SW 1271 (cell line): ENCODE measurements around the gene CERS1.

ENCODE experiments used
- DNase-seq, 2 experiments: peaks; one replicate each; lab custom pipeline; 2025; lab: John Stamatoyannopoulos, UW

Gene CERS1

GRCh38 chr19:18898607-18899408, 2.9 kb upstream of the CERS1 start:
- DNase-seq = no peak

- no peak for DNase-seq
Observed at GRCh38 chr19:18898081-18898606, 2.2 kb upstream of the CERS1 start.

GRCh38 chr19:18897094-18898029, 1.4 kb upstream of the CERS1 start:
- no peak for DNase-seq

GRCh38 chr19:18896421-18896841, 473 bp upstream of the CERS1 start:
- no peak for DNase-seq

DNA sequence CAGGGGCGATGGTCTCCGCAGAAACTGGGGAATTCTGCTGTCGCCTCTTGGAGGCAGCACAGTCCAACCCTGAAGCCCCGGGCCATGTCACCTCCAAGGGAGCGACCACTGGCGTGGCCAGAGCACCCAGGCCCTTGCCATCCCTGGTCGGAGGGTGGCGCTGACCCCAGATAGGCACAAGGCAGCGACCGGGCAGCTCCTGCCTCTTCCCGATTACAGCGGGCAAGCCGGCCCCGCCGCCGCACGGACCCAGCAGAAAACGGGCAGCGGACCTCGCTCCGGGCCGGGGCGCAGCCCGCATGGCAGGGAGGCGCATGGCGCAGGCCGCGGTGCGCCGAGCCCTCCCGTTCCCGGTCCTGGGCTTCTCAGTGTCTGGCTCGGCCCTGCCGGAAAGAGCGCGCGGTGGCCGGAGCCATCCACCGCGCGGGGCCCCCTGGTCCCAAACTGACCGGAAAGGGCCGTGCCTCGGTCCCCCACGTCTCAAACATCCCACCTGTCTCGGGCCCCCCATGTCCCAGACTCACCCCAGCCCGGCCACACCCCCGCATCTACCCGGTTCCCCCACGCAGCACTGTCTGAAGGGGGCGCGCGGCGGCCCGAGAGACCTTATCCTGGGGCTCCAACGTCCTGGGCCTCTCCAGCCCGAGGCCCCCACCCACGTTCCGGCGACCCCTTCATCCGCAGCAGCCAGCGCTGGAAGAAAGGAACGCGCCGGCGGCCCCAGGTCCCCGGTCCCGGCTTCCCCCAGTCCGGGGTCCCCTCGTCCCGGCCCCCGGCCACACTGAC, 727 bp downstream of the CERS1 start:
- peak; percentile 43 to 78 for DNase-seq

- DNase-seq = no peak
Observed at GRCh38 chr19:18894254-18895037, 1.5 kb downstream of the CERS1 start.

DNA sequence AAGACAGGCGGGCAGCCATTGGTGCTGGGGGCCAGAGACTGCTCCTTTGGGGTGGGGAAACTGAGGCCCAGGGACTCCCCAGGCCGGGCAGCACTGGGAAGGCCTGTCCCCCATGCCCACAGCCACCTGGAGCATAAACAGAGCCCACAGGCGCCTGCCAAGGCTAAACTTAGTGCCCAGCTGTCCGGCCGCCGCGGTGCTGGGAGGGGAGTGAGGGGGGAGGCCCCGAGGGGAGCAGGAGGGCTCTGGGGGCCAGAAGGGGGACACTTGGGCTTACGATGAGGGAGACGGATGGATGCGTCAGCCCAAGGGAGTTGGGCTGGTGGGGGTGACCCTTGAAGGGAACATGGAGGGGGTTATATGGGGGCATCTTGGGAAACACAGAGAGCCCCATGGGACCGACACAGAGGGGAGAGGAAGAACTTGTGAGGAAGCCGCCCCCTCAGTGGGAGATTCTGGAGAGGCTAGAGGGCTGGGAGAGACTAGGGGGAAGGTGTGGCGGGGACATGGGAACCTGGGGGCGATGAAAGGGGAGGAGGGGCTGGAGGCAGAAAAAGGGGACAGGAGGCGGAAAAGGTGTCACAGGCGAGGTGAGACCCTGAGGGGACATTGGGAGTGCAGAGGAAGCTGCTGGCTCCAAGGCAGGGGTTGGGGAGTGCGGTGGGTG, 2.2 kb downstream of the CERS1 start:
- DNase-seq = no peak

GRCh38 chr19:18889949-18890745, 5.8 kb downstream of the CERS1 start:
- no peak for DNase-seq

DNA sequence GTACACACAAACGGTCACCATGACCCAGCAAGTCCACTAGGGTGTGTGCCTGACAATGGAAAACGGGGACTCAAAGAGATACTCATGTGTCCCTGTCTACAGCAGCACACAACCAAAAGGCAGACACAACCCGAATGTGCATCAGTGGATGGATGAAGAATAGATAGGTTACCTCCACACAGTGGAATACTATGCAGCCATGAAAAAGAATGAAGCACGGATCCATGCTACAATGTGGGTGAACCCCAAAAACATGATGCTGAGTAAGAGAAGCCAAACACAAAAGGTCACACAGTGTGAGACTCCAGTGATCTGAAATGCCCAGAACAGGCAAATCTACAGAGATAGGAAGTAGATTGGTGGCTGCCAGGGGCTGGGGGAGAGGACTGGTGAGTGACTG, 9.0 kb downstream of the CERS1 start:
- no peak for DNase-seq

GRCh38 chr19:18883526-18884304, 12.2 kb downstream of the CERS1 start:
- no peak for DNase-seq

- no peak for DNase-seq
Observed at GRCh38 chr19:18881491-18881890, 14.5 kb downstream of the CERS1 start.

- peak in 1 of 2 experiments; percentile 32 for DNase-seq
Observed at GRCh38 chr19:18879579-18880373, 16.2 kb downstream of the CERS1 start.

DNA sequence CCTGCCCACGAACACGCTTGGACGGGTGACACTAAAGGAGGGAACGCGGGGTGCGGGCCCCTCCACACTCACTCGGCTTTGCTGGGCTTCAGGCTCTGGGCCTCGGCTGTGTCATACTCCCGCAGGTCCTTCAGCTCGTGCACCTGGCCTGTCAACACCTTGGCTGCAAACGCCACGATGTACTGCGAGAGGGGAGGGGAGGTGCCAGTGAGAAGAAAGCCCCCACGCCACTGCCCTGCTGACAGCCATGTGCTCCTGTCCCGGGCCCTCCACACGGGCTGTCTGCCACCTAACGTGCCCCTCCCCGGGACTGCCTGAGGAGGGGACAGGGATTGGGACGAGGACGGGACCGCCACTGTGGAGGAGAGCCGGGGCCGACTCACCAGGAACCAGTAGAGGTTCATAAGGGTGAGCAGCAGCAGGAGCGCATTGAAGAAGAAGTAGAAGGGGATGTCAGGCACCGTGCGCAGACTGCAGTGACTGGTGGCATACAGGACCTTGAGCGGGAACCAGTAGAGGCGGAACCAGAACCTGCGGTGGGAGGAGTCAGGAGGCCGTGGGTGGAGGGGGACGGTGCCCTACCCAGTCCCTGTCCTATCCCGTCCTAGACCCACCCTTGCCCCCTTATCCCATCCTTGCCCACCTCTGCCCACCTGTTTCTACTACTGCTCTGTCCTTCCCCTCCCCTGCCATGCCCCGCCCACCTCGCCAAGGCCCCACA, 16.9 kb downstream of the CERS1 start:
- DNase-seq = no peak

DNA sequence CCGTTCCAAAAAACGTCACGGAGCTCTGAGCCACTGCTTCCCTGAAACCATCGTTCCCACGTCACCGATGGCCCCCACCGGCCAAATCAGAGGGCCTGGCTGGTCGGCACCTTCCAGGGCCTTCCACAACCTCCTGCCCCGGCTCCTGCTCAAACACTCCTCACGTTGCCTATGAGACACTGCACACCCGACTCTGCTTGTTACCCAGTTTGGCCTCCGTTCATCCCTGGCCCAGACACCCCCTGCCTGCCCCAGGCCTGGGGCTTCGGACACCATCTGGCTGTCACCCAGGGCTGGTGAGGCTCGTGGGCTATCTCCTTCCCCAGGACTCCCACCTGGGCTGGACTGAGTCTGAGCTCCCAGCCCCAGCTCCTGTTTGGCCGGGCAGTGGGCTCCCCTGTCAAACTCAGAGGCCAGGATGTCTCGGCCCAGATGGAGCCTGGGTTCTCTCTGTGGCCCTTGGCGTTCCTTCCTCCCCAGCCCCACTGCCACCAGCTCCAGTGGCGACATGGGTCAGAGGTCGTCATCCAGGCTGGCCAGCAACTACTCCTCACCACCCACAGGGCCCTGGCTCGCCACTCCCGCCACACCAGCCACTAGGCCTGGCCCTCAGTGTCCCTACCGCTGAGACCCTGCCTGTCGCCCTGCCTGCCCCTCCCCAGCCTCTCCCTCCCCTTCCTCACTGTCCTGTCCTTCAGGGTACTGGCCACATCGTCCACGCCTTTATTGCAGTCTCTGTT, 17.7 kb downstream of the CERS1 start:
- DNase-seq = no peak

DNA sequence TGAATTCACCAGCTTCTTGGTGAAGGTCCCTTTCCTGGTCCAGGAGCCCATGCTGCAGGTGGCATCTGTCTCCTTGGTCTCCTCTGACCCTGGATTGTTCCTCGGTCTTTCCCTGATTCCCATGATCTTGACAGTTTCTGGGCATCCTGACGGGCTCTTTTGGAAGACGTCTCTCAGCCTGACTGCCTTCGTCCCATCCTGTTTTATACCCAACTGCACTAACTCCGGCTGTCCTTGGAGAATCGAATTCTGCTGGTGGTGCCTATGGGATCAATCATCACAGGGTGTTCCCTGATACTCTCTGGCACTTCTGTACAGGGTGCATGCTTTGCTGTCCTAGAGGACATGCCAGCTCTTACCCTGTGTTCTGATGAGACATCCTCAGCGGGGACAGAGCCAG, 19.1 kb downstream of the CERS1 start:
- no peak for DNase-seq

- no peak for DNase-seq
Observed at GRCh38 chr19:18875726-18876125, 20.2 kb downstream of the CERS1 start.

DNA sequence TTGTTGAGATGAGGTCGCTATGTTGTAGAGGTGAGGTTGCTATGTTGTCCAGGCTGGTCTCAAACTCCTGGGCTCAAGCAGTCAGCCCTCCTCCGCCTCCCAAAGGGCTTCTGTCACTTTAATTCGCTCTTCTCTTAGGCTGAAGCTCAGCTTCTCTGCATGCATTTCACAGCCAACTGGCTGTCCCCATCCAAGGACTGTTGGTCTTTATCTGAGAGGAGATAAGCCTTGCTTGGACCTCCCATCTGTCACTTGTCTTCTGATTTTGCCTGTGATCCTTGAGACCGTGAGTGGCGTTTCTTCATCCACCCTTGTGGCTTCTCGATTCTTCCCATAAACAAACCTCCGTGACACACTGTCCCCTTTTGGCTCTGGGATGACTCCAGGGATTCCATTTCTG, 24.4 kb downstream of the CERS1 start:
- DNase-seq = no peak
